Left forelimb (tissue), 1 donor: ENCODE data around the gene FZR1.
"Not testable (repeated sequence)": the region's sequence is repeated elsewhere in the genome, so short reads cannot be mapped to it uniquely, and the experiment has no call there.

Experiments
- DNase-seq: peaks from one replicate; pipeline ENCODE4 v3.0.0-alpha.2; 2018; ENCODE audit warnings: low spot score

The FZR1 gene

DNA sequence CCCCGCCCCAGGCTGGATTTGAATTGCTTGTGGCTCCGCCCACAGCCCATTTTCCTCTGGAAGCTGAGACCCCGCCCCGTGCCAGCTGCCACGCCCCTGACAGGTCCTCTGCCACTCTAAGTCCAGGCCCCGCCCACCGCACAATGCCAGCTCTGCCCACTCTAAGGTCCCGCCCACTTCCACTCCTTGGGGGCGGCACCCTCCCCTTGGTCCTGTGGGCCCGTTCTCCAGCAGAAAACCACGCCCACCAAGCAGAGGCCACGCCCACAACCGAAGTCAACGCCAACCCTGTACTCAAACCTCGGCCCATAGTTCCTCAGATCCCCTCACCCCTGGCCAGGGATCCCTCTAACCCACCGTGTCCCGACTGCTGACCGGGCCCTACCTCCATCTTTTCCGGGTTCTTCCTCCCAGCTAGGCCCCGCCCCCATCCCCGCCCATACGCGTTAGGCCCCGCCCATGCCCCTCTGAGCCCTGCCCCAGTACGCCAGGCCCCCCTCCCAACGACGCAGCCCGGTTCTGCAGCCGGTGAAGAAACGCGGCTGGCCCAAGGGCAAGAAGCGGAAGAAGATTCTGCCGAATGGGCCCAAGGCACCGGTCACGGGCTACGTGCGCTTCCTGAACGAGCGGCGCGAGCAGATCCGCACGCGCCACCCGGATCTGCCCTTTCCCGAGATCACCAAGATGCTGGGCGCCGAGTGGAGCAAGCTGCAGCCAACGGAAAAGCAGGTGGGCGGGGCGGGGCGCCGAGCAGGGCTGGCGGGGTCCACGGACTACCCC lies 67.9 kb downstream of the FZR1 start:
- peak; percentile 85 for DNase-seq

DNA sequence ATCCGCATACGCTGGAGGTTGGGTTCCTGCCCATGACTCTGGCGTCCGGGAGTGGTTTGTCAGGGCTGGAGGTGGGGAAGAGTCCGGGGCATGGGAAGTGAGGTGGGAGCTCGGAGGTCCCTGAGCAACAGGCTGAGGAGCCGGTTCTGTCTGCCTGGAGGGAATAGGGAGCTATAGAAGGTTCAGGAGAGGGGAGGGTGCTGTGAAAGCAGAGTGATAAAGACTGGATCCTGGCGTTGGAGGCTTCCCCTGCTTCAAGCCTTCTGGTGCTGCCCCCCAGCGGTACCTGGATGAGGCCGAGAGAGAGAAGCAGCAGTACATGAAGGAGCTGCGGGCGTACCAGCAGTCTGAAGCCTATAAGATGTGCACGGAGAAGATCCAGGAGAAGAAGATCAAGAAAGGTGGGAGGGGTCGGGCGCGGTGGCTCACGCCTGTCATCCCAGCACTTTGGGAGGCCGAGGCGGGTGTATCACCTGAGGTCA lies 69.2 kb downstream of the FZR1 start:
- DNase-seq: no peak

DNA sequence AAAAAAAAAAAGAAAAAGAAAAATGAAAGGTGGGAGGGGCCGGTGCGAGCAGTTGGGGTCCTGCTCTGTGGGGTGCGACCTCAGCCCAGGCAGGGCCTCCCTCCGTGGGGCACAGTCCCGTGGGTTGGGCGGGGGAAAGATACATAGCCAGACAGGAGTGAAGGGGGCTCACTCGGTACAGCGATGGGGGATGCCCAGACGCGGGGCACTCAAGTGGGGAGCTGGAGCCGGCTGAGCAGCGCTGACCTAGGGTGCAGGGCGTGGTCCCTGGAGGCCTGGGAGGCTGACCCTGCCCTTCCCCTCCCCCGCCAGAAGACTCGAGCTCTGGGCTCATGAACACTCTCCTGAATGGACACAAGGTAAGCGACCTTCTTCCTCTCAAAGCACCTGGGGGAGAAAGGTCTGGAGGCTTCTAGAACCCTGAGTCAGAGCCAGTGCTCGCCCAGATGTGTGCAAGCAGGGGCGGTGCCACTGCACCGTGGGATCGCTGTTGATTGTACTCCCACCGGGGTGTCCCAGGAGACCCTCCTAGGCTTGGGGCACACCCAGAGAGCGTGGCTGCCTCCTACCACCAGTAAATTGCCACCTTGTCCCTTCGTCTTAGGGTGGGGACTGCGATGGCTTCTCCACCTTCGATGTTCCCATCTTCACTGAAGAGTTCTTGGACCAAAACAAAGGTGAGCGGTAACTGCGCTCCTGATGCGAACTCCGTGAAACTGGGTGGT lies 70.0 kb downstream of the FZR1 start:
- no peak for DNase-seq

DNA sequence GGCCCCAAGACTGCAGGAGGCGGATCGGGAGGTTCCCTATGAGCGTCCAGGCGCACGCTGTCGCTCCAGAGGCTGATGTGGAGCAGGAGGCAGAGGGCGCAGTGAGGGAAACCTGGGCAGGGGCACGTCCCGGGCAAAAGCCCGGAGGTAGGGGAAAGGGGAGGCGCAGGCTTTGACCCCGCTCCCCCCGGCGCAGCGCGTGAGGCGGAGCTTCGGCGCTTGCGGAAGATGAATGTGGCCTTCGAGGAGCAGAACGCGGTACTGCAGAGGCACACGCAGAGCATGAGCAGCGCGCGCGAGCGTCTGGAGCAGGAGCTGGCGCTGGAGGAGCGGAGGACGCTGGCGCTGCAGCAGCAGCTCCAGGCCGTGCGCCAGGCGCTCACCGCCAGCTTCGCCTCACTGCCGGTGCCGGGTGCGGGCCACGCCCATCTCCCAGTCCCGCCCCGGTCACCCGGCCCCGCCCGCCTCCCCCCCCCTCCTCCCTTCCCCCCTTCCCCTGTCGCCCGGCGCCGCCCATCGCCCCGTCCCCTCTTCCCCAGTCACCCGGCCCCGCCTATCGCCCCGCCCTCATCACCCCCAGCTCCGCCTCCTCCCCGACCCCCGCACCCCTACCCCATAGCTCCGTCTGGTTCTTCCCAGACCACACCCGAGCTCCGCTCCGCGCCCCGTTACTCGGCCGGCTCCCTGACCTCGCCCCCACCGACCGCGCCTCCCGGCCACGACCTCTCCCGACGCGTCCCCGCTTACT lies 70.8 kb downstream of the FZR1 start:
- peak; percentile 85 for DNase-seq

DNA sequence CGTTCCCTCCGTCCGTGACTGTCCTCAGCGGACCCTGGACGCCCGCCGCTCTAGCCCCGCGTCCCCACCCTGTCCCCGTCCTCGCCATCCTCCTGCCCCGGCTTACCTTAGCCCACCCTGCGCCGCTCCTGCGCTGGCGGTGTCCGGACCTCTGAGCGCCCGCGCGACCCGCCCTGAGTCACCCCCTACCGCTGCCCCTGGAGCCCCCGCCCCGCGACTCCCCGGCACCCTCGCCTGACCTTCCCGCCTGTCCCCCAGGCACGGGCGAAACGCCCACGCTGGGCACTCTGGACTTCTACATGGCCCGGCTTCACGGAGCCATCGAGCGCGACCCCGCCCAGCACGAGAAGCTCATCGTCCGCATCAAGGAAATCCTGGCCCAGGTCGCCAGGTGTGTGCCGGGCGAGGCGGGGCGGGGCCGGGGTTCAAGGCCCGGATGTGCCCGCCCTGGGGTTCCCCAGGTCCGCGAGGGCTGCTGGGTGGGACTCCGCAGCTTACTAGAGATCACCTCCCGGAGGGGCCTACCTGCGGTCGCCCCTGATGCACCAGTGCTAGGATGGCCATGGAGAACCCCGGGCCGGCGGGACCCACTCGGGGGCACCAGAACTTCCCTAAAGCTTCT lies 71.7 kb downstream of the FZR1 start:
- no peak for DNase-seq

DNA sequence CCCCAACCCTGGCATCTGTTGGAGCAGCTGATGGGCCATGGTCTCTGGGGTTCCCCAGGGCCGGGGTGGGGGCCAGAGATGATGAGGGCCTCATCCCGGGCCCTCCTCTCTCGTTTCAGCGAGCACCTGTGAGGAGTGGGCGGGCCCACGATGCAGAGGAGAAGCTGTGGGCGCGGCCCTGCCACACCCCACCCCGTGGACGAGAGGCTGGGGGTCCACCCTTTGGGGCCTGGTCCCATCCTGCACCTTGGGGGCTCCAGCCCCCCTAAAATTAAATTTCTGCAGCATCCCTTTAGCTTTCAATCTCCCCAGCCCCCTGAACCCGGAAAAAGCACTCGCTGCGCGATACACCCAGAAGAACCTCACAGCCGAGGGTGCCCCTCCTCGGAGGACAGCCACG lies 72.3 kb downstream of the FZR1 start:
- DNase-seq: no peak

DNA sequence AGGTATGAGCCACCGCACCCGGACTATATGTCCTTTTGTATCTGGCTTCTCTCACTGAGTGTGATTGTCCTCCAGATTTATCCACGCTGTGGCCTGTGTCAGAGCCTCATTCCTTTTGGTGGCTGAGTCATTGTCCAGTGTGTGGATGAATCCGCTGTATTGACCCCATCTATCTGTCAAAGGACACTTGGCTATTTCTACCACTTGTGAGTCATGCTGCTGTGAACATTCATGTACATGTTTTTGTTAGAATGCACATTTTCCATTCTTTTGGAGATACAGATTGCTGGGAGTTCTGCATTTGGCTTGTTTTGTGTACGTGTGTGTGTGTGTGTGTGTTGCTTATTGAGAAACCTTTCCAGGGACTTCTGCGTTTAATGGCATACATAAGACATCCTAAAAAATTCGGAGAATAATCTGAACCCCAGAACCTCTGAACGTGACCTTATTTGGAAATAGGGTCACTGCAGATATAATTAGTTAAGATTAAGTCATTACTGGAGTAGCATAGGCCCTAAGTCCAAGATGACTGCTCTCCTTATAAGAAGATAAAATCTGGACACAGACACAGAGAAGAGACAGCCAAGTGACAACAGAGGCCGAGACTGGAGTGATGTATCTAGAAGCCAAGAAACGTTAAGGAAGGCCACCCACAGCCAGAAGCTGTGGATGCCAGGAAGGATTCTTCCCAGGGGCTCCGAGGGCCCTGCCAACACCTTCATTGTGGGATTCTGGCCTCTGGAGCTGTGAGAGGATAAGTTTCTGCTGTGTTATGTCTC lies 74.2 kb downstream of the FZR1 start:
- no peak for DNase-seq

DNA sequence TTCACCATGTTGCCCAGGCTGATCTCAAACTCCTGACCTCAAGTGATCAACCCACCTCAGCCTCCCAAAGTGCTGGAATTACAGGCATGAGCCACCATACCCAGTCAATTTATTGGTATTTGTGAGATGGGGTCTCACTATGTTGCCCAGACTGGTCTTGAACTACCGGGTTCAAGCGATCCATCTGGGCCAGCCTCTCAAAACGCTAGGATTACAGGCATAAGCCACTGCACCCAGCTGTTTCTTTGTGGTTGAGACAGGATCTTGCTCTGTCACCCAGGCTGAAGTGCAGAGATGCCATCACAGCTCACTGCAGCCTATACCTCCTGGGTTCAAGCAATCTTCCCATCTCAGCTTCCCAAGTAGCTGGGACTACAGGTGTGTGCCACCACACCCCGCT lies 75.7 kb downstream of the FZR1 start:
- DNase-seq: not testable (repeated sequence)

DNA sequence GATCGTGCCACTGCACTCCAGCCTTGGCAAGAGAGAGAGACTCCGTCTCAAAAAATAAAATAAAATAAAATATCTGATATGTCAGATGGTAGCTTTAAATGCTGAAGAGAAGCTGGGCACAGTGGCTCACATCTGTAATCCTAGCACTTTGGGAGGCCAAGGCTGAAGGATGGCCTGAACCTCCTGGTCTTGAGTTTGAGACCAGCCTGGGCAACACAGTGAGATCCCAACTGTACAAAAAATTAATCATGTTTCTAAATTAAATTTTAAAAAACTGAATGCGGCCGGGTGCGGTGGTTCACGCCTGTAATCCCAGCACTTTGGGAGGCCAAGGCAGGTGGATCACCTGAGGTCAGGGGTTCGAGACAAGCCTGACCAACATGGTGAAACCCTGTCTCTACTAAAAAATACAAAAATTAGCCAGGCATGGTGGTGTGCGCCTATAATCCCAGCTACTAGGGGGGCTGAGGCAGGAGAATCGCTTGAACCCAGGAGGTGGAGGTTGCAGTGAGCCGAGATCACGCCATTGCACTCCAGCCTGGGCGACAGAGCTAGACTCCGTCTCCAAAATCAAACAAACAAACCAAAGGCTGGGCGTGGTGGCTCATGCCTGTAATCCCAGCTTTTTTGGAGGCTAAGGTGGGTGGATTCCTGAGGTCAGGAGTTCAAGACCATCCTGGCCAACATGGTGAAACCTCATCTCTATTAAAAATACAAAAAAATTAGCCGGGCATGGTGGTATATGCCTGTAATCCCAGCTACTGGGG lies 78.1 kb downstream of the FZR1 start:
- DNase-seq: not testable (repeated sequence)

DNA sequence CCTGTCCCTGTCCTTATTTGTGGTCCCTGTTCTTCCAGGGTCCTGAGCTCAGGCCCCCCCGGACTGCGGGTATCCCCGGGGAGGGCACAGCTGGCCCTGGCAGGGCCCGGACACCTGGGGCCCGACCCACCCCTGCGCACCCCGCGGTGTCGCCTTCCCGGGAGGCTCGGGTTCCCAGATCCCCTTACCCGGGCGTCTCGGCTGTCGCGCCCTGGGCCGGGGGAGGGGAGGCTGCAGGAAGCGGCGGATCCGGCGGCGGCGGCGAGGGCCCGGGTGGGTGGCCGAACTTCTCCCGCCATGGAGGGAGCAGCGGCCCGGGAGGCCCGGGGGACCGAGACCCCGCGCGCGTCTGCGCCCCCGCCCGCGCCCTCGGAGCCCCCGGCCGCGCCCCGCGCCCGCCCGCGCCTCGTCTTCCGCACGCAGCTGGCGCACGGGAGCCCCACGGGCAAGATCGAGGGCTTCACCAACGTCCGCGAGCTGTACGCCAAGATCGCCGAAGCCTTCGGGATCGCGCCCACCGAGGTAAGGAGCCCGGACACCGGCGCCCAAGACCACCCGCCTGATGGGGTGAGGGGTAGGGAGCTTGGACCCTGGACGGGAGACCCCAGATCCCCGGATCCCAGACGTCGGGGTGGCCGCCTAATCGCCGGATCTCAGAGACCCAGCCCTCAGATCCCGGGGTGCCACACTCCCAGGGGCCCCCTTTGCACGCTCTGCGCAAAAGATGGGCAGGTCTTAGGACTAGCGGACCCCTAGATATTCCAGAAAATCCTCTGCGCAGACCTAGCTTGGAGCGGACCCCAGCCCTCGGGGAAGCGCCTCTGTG lies 79.4 kb downstream of the FZR1 start, which contains the start of gene GIPC3:
Gene GIPC3, plus strand, starts transcription at position 178 of the 826 bp plus-strand sequence. Its CDS starts 120 bp downstream, at position 298.
- no peak for DNase-seq

DNA sequence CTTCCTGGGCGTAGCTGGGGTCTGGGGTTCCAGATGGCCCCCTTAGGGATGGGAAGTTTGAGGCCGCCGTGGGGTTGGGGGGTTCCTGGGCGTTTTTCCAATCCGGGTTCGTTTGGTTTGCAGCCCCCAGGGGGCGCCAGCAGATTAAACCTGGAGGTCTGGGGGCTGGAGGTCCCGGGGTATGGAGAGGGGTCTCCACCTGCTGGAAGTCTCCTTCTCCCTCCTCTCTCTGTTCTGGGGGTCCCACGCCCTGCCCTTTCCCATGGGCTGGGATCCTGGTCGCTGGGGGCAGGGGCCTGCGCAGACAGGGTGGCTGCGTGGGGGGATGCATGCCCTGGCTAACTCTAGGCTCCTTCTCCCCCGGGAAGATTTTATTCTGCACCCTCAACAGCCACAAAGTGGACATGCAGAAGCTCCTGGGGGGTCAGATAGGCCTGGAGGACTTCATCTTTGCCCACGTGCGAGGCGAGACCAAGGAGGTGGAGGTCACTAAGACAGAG lies 80.1 kb downstream of the FZR1 start:
- DNase-seq: no peak

DNA sequence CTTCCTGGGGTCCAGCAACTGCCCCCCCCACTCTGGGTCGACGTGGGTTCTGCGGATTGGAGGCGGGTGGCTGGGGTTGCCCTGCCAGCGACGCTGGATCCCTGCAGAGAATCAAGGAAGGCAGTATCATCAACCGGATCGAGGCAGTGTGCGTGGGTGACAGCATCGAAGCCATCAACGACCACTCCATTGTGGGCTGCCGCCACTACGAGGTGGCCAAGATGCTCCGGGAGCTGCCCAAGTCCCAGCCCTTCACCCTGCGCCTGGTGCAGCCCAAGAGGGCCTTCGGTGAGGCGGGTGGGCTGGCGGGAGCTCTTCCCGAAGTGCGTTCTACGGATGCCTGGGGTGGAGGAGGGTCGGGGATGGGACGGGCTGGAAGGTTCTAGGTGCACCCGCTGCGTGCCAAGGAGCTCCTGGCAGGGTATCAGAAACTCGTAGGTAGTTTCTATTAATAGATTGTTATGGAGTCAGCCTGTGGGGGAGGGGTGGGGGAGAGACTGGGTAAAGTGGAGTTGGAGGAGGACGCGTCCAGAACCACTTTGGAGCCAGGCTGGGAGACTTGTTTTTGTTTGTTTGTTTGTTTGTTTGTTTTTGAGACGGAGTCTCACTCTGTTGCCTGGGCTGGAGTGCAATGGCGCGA lies 80.7 kb downstream of the FZR1 start:
- DNase-seq: no peak
